Testis (tissue), 3 donors: Measurements from ENCODE around the gene TP73. TPM values are rescaled to one million over a fixed set of nuclear protein-coding genes. Genes with fewer than 3 reads are reported as not detected.
A peak's percentile ranks its signal among the peaks of the same experiment; 100 is the strongest.

Experiments
- DNase-seq: peaks from one replicate; pipeline ENCODE4 v3.0.0-alpha.2; 2019
- H3K27ac ChIP-seq, 2 donors: fragments of 200-600 bp; sonication (generic); one replicate each; pipeline ENCODE4 v1.5.1; 2019
- H3K27me3 ChIP-seq: fragments of 200-600 bp; sonication (generic); one replicate; pipeline ENCODE4 v1.5.1; 2019
- H3K36me3 ChIP-seq: fragments of 200-600 bp; sonication (generic); one replicate; pipeline ENCODE4 v1.5.1; 2017; ENCODE audit warnings: low read depth; ENCODE audit errors: missing control alignments
- H3K4me1 ChIP-seq: fragments of 200-600 bp; sonication (generic); one replicate; pipeline ENCODE4 v1.5.1; 2019
- H3K4me3 ChIP-seq, 2 donors: fragments of 200-600 bp; sonication (generic); one replicate each; pipeline ENCODE4 v1.5.1; 2017 to 2019
- H3K9me3 ChIP-seq: fragments of 200-600 bp; sonication (generic); one replicate; pipeline ENCODE4 v1.5.1; 2017
- CTCF ChIP-seq, 3 experiments: fragments of 450-650 bp in 2 of 3; fragments of 200-600 bp in 1 of 3; sonication (generic) in 1 of 3; IDR thresholded peaks; one replicate each; pipeline ENCODE4 v1.5.1; 2016 to 2019; ENCODE audit warnings: antibody characterized with exemption in 3 of 3, mild to moderate bottlenecking in 2 of 3, moderate library complexity in 1 of 3
- POLR2A ChIP-seq: fragments of 450-650 bp; IDR thresholded peaks from one replicate; pipeline ENCODE4 v1.6.1; 2017; ENCODE audit warnings: antibody characterized with exemption, mild to moderate bottlenecking, moderate library complexity
- WGBS, 2 donors: methylation state at CpG; one replicate each; pipeline ENCODE4 v1.1.5; 2018; 5-methylcytosine and 5-hydroxymethylcytosine counted together
- intact Hi-C: fragments of 100-400 bp; cut with DNase I; formaldehyde crosslinking; loops from one replicate; pipeline ENCODE4 v1.15.1; 2023; ENCODE audit warnings: low total_unique reads
- polyA plus RNA-seq: library from polyadenylated mRNA; stranded (reverse); fragments of 350-450 nt; fragmentation: Illumina TruSeq; extraction: RNeasy Lipid Tissue Mini Kit (QIAGEN cat#74804); gene quantifications from one replicate; pipeline ENCODE4 v1.2.3, GENCODE V29; 2014; ENCODE audit warnings: low read depth, low replicate concordance; ENCODE audit not compliant: insufficient read depth
- total RNA-seq, 2 donors: library from RNA; depleted of rRNA; stranded (reverse); fragments of >200 nt; gene quantifications; one replicate each; pipeline ENCODE4 v1.2.3, GENCODE V29; 2016

The TP73 gene
- total and polyA plus RNA-seq, 3 donors from 2014 or later: 1.3 to 2.2 (median 1.5) TPM

- Histone ChIP-seq H3K4me3 (no peak overlapping the region), H3K9me3 (no peaks in the 10 kb centered on the region), H3K27me3 (no peaks in the 10 kb centered on the region), H3K4me1 (peaks cover 14% of the 10 kb centered on the region), H3K27ac (no peak overlapping the region), H3K36me3 (no peaks in the 10 kb centered on the region)
- TF ChIP-seq CTCF (IDR thresholded peaks at IDR 0.05): no peak
- no peak for TF ChIP-seq POLR2A
- DNase-seq: no peak
- intact Hi-C loops: no loop called here
- 80 to 88% methylated on average over 12 to 22 of the region's 22 CpGs for WGBS, 2 donors
Observed at GRCh38 chr1:3609016-3609768, 43.1 kb upstream of the TP73 start.

GRCh38 chr1:3609769-3610526, 42.4 kb upstream of the TP73 start:
- Histone ChIP-seq H3K9me3 (no peaks in the 10 kb centered on the region), H3K36me3 (no peaks in the 10 kb centered on the region), H3K4me3 (no peak overlapping the region), H3K27ac (no peak overlapping the region), H3K27me3 (no peaks in the 10 kb centered on the region), H3K4me1 (peaks cover 14% of the 10 kb centered on the region)
- 25 to 69% methylated on average over 4 to 24 of the region's 24 CpGs for WGBS, 2 donors
- DNase-seq: no peak
- intact Hi-C loops: no loop called here
- TF ChIP-seq POLR2A: no peak
- TF ChIP-seq CTCF (IDR thresholded peaks at IDR 0.05): no peak

GRCh38 chr1:3610527-3611169, 41.7 kb upstream of the TP73 start:
- H3K36me3 ChIP-seq: no peaks in the 10 kb centered on the region
- peak; percentile 36 for DNase-seq
- no peaks in the 10 kb centered on the region for H3K27me3 ChIP-seq
- H3K27ac ChIP-seq: no peak overlapping the region
- peak overlapping the region; percentile 27 to 54 for H3K4me3 ChIP-seq
- WGBS, 2 donors: 3 to 7% methylated on average over 13 to 23 of the region's 27 CpGs
- intact Hi-C loops: no loop called here
- no peak for TF ChIP-seq CTCF (IDR thresholded peaks at IDR 0.05)
- TF ChIP-seq POLR2A: no peak
- H3K4me1 ChIP-seq: peaks cover 14% of the 10 kb centered on the region
- no peaks in the 10 kb centered on the region for H3K9me3 ChIP-seq

- DNase-seq: peak; percentile 79
- TF ChIP-seq CTCF (IDR thresholded peaks at IDR 0.05) (no peak), POLR2A (no peak)
- 3% methylated on average over 47 of the region's 87 CpGs; no CpG with 5 or more reads in 1 of the 2 donors for WGBS, 2 donors
- Histone ChIP-seq H3K9me3 (no peaks in the 10 kb centered on the region), H3K36me3 (no peaks in the 10 kb centered on the region), H3K27me3 (no peaks in the 10 kb centered on the region), H3K4me1 (peaks cover 14% of the 10 kb centered on the region), H3K27ac (no peak within 1 kb of the TSS), H3K4me3 (peak within 1 kb of the TSS; percentile 27 to 54)
- intact Hi-C loops: no loop called here
Observed at GRCh38 chr1:3611170-3612019, 40.9 kb upstream of the TP73 start, which contains the start of gene MEGF6. Gene MEGF6 (minus strand): TSS chr1:3611508. CDS start chr1:3611268, 240 bp downstream.
